ENCODE results near the gene STAC3. TPM values are rescaled to one million over a fixed set of nuclear protein-coding genes. Genes with fewer than 3 reads are reported as not detected.

STAC3 gene
- total RNA-seq, 1 donor from 2014 or later, result 0.75 TPM

GRCh38 chr12:57195611-57196371, 55.2 kb downstream of the STAC3 start:
- H3K4me3 ChIP-seq (ENCODE audit: insufficient read depth, low read depth, low read length), result no peak overlapping the region
- H3K4me2 ChIP-seq (ENCODE audit: low read length), result no peak overlapping the region
- Mint-ChIP-seq H3K4me1 (ENCODE audit: low read depth, unreplicated experiment) (no peaks in the 10 kb centered on the region), H3K36me3 (ENCODE audit: low read depth, unreplicated experiment) (peaks cover 24% of the 10 kb centered on the region), H3K27ac (ENCODE audit: unreplicated experiment) (peak overlapping the region; percentile 63), H3K4me3 (ENCODE audit: unreplicated experiment) (no peak overlapping the region), H3K27me3 (ENCODE audit: low read depth, unreplicated experiment) (no peaks in the 10 kb centered on the region), H3K9me3 (ENCODE audit: unreplicated experiment) (no peaks in the 10 kb centered on the region)
- H3K27me3 ChIP-seq (ENCODE audit: insufficient read depth, low read length), result no peaks in the 10 kb centered on the region
- peaks cover 28% of the 10 kb centered on the region for H3K36me3 ChIP-seq (ENCODE audit: insufficient read depth, low read length)
- no peak for TF ChIP-seq EZH2 (IDR thresholded peaks at IDR 0.05; ENCODE audit: insufficient read depth, low read length)
- no peak for TF ChIP-seq CTCF (IDR thresholded peaks at IDR 0.05; ENCODE audit: insufficient read depth, low read depth, low read length)
- H3K9me3 ChIP-seq (ENCODE audit: insufficient read depth, low read depth, low read length), result no peaks in the 10 kb centered on the region
- no peaks in the 10 kb centered on the region for H3K4me1 ChIP-seq (ENCODE audit: insufficient read depth, low read length)
- H4K20me1 ChIP-seq (ENCODE audit: insufficient read depth, low read length), result peaks cover 63% of the 10 kb centered on the region
- DNase-seq (ENCODE audit: low read depth) (no peak), FAIRE-seq (no peak)
- no peak overlapping the region for H3K9ac ChIP-seq (ENCODE audit: low read length)
- no peak overlapping the region for H3K27ac ChIP-seq (ENCODE audit: low read depth, low read length)
- no peak overlapping the region for H2AFZ ChIP-seq (ENCODE audit: low read depth, low read length)
- H3K79me2 ChIP-seq (ENCODE audit: insufficient read depth, low read length), result no peaks in the 10 kb centered on the region

GRCh38 chr12:57195186-57195585, 55.8 kb downstream of the STAC3 start:
- FAIRE-seq, result no peak
- DNase-seq (ENCODE audit: low read depth), result no peak
- Mint-ChIP-seq H3K9me3 (ENCODE audit: unreplicated experiment) (no peaks in the 10 kb centered on the region), H3K27me3 (ENCODE audit: low read depth, unreplicated experiment) (no peaks in the 10 kb centered on the region), H3K4me1 (ENCODE audit: low read depth, unreplicated experiment) (no peaks in the 10 kb centered on the region), H3K4me3 (ENCODE audit: unreplicated experiment) (no peak overlapping the region), H3K27ac (ENCODE audit: unreplicated experiment) (no peak overlapping the region), H3K36me3 (ENCODE audit: low read depth, unreplicated experiment) (peaks cover 24% of the 10 kb centered on the region)
- peaks cover 68% of the 10 kb centered on the region for H4K20me1 ChIP-seq (ENCODE audit: insufficient read depth, low read length)
- TF ChIP-seq CTCF (IDR thresholded peaks at IDR 0.05; ENCODE audit: insufficient read depth, low read depth, low read length) (no peak), EZH2 (IDR thresholded peaks at IDR 0.05; ENCODE audit: insufficient read depth, low read length) (no peak)
- H2AFZ ChIP-seq (ENCODE audit: low read depth, low read length), result no peak overlapping the region
- no peak overlapping the region for H3K9ac ChIP-seq (ENCODE audit: low read length)
- H3K79me2 ChIP-seq (ENCODE audit: insufficient read depth, low read length), result no peaks in the 10 kb centered on the region
- no peak overlapping the region for H3K4me3 ChIP-seq (ENCODE audit: insufficient read depth, low read depth, low read length)
- no peak overlapping the region for H3K4me2 ChIP-seq (ENCODE audit: low read length)
- no peaks in the 10 kb centered on the region for H3K4me1 ChIP-seq (ENCODE audit: insufficient read depth, low read length)
- H3K36me3 ChIP-seq (ENCODE audit: insufficient read depth, low read length), result peaks cover 30% of the 10 kb centered on the region
- H3K9me3 ChIP-seq (ENCODE audit: insufficient read depth, low read depth, low read length), result no peaks in the 10 kb centered on the region
- no peak overlapping the region for H3K27ac ChIP-seq (ENCODE audit: low read depth, low read length)
- H3K27me3 ChIP-seq (ENCODE audit: insufficient read depth, low read length), result no peaks in the 10 kb centered on the region

- H3K27ac ChIP-seq (ENCODE audit: low read depth, low read length), result no peak overlapping the region
- TF ChIP-seq EZH2 (IDR thresholded peaks at IDR 0.05; ENCODE audit: insufficient read depth, low read length), result no peak
- no peak for TF ChIP-seq CTCF (IDR thresholded peaks at IDR 0.05; ENCODE audit: insufficient read depth, low read depth, low read length)
- no peaks in the 10 kb centered on the region for H3K9me3 ChIP-seq (ENCODE audit: insufficient read depth, low read depth, low read length)
- H3K4me2 ChIP-seq (ENCODE audit: low read length), result no peak overlapping the region
- no peak overlapping the region for H3K27ac Mint-ChIP-seq (ENCODE audit: unreplicated experiment)
- H3K4me3 ChIP-seq (ENCODE audit: insufficient read depth, low read depth, low read length), result no peak overlapping the region
- no peaks in the 10 kb centered on the region for H3K79me2 ChIP-seq (ENCODE audit: insufficient read depth, low read length)
- no peaks in the 10 kb centered on the region for H3K4me1 Mint-ChIP-seq (ENCODE audit: low read depth, unreplicated experiment)
- no peak overlapping the region for H2AFZ ChIP-seq (ENCODE audit: low read depth, low read length)
- peaks cover 66% of the 10 kb centered on the region for H4K20me1 ChIP-seq (ENCODE audit: insufficient read depth, low read length)
- peaks cover 34% of the 10 kb centered on the region for H3K36me3 ChIP-seq (ENCODE audit: insufficient read depth, low read length)
- H3K4me3 Mint-ChIP-seq (ENCODE audit: unreplicated experiment), result no peak overlapping the region
- H3K36me3 Mint-ChIP-seq (ENCODE audit: low read depth, unreplicated experiment), result peaks cover 28% of the 10 kb centered on the region
- no peaks in the 10 kb centered on the region for H3K27me3 Mint-ChIP-seq (ENCODE audit: low read depth, unreplicated experiment)
- H3K9ac ChIP-seq (ENCODE audit: low read length), result no peak overlapping the region
- H3K27me3 ChIP-seq (ENCODE audit: insufficient read depth, low read length), result no peaks in the 10 kb centered on the region
- H3K4me1 ChIP-seq (ENCODE audit: insufficient read depth, low read length), result no peaks in the 10 kb centered on the region
- FAIRE-seq (no peak), DNase-seq (ENCODE audit: low read depth) (no peak)
- no peaks in the 10 kb centered on the region for H3K9me3 Mint-ChIP-seq (ENCODE audit: unreplicated experiment)
These were observed 56.7 kb downstream of the STAC3 start for GRCh38 chr12:57194253-57194652.

Data from astrocyte (in vitro differentiated cells and primary cell).